ENCODE data around the gene MTF2. TPM values are rescaled to one million over a fixed set of nuclear protein-coding genes. Genes with fewer than 3 reads are reported as not detected.
"Not testable (repeated sequence)": the region's sequence is repeated elsewhere in the genome, so short reads cannot be mapped to it uniquely, and the experiment has no call there.

MTF2 gene
- total RNA-seq, 1 donor from 2014 or later: 56.4 TPM

DNA sequence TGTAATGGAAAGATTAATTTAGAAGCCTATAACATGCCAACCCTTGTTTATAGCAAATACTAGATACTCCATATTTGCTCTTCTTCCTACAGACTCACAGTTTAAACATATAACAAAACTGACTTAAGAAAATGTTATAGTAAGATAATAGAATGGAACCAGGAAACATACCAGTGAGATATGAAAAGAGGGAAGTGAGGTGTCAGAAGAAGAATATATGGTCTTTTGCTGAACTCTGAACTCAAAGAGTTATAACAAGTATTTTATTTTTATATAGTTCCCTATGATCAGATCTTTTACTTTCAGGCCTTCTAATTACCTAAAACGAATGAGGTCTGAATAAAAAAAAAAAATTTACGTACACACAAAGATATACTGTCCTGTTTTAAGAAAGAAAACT lies 80.3 kb downstream of the MTF2 start:
- Mint-ChIP-seq H3K4me1 (ENCODE audit: low read depth, unreplicated experiment) (peaks cover 3% of the 10 kb centered on the region), H3K36me3 (ENCODE audit: low read depth, unreplicated experiment) (peaks cover 5% of the 10 kb centered on the region), H3K9me3 (ENCODE audit: unreplicated experiment) (no peaks in the 10 kb centered on the region), H3K27ac (ENCODE audit: unreplicated experiment) (no peak overlapping the region), H3K27me3 (ENCODE audit: low read depth, unreplicated experiment) (no peaks in the 10 kb centered on the region), H3K4me3 (ENCODE audit: unreplicated experiment) (no peak overlapping the region)
- Histone ChIP-seq H3K27me3 (ENCODE audit: insufficient read depth, low read length) (no peaks in the 10 kb centered on the region), H3K4me1 (ENCODE audit: insufficient read depth, low read length) (no peaks in the 10 kb centered on the region), H3K9ac (ENCODE audit: low read length) (no peak overlapping the region), H2AFZ (ENCODE audit: low read depth, low read length) (no peak overlapping the region), H3K9me3 (ENCODE audit: insufficient read depth, low read depth, low read length) (no peaks in the 10 kb centered on the region), H3K27ac (ENCODE audit: low read depth, low read length) (no peak overlapping the region), H4K20me1 (ENCODE audit: insufficient read depth, low read length) (peaks cover 29% of the 10 kb centered on the region), H3K4me3 (ENCODE audit: insufficient read depth, low read depth, low read length) (no peak overlapping the region), H3K4me2 (ENCODE audit: low read length) (no peak overlapping the region), H3K36me3 (ENCODE audit: insufficient read depth, low read length) (peaks cover 20% of the 10 kb centered on the region), H3K79me2 (ENCODE audit: insufficient read depth, low read length) (peaks cover 61% of the 10 kb centered on the region)
- TF ChIP-seq EZH2 (IDR thresholded peaks at IDR 0.05; ENCODE audit: insufficient read depth, low read length) (no peak), CTCF (IDR thresholded peaks at IDR 0.05; ENCODE audit: insufficient read depth, low read depth, low read length) (no peak)
- DNase-seq (ENCODE audit: low read depth) (no peak), FAIRE-seq (no peak)

- not testable (repeated sequence) for H3K27ac ChIP-seq (ENCODE audit: low read depth, low read length); H3K4me1 ChIP-seq (ENCODE audit: insufficient read depth, low read length); H3K4me2 ChIP-seq (ENCODE audit: low read length); H2AFZ ChIP-seq (ENCODE audit: low read depth, low read length); H3K36me3 ChIP-seq (ENCODE audit: insufficient read depth, low read length); H3K4me1 Mint-ChIP-seq (ENCODE audit: low read depth, unreplicated experiment); H3K27me3 ChIP-seq (ENCODE audit: insufficient read depth, low read length); FAIRE-seq; H3K27me3 Mint-ChIP-seq (ENCODE audit: low read depth, unreplicated experiment); H3K9ac ChIP-seq (ENCODE audit: low read length); H3K9me3 Mint-ChIP-seq (ENCODE audit: unreplicated experiment); H3K9me3 ChIP-seq (ENCODE audit: insufficient read depth, low read depth, low read length); H3K27ac Mint-ChIP-seq (ENCODE audit: unreplicated experiment); H3K4me3 Mint-ChIP-seq (ENCODE audit: unreplicated experiment); DNase-seq (ENCODE audit: low read depth); H3K4me3 ChIP-seq (ENCODE audit: insufficient read depth, low read depth, low read length)
- Histone ChIP-seq H4K20me1 (ENCODE audit: insufficient read depth, low read length) (peaks cover 52% of the 10 kb centered on the region), H3K79me2 (ENCODE audit: insufficient read depth, low read length) (peaks cover 90% of the 10 kb centered on the region)
- H3K36me3 Mint-ChIP-seq (ENCODE audit: low read depth, unreplicated experiment): peaks cover 13% of the 10 kb centered on the region
Observed at GRCh38 chr1:93163314-93163713, 84.2 kb downstream of the MTF2 start.

DNA sequence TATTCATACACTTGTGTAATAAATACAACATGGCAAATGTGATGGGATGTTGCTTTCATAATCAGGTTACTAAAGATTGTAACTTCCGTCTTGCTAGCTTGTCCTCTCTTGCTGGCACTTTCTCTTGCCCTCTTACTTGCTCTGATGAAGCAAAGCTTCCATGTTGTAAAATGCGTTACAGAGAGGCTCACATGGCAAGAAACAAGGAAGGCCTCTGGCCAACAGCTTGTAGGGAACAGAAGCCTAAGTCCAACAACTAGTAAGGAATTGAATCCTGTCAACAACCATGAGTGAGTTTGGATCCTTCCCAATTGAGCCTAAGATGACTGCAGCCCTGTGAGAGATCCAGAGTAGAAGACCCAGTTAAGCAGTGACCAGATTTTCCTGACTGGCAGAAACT lies 85.7 kb downstream of the MTF2 start:
- FAIRE-seq (no peak), DNase-seq (ENCODE audit: low read depth) (no peak)
- H3K27me3 Mint-ChIP-seq (ENCODE audit: low read depth, unreplicated experiment): no peaks in the 10 kb centered on the region
- Histone ChIP-seq H3K9ac (ENCODE audit: low read length) (no peak overlapping the region), H3K27ac (ENCODE audit: low read depth, low read length) (no peak overlapping the region), H4K20me1 (ENCODE audit: insufficient read depth, low read length) (peaks cover 64% of the 10 kb centered on the region), H3K79me2 (ENCODE audit: insufficient read depth, low read length) (peaks cover 95% of the 10 kb centered on the region), H3K4me3 (ENCODE audit: insufficient read depth, low read depth, low read length) (no peak overlapping the region), H2AFZ (ENCODE audit: low read depth, low read length) (no peak overlapping the region), H3K4me1 (ENCODE audit: insufficient read depth, low read length) (no peaks in the 10 kb centered on the region), H3K27me3 (ENCODE audit: insufficient read depth, low read length) (no peaks in the 10 kb centered on the region), H3K4me2 (ENCODE audit: low read length) (no peak overlapping the region), H3K36me3 (ENCODE audit: insufficient read depth, low read length) (no peaks in the 10 kb centered on the region), H3K9me3 (ENCODE audit: insufficient read depth, low read depth, low read length) (no peaks in the 10 kb centered on the region)
- H3K36me3 Mint-ChIP-seq (ENCODE audit: low read depth, unreplicated experiment): peaks cover 16% of the 10 kb centered on the region
- TF ChIP-seq CTCF (IDR thresholded peaks at IDR 0.05; ENCODE audit: insufficient read depth, low read depth, low read length): no peak
- no peak for TF ChIP-seq EZH2 (IDR thresholded peaks at IDR 0.05; ENCODE audit: insufficient read depth, low read length)
- H3K27ac Mint-ChIP-seq (ENCODE audit: unreplicated experiment): no peak overlapping the region
- H3K9me3 Mint-ChIP-seq (ENCODE audit: unreplicated experiment): peaks cover 3% of the 10 kb centered on the region
- peaks cover 2% of the 10 kb centered on the region for H3K4me1 Mint-ChIP-seq (ENCODE audit: low read depth, unreplicated experiment)
- H3K4me3 Mint-ChIP-seq (ENCODE audit: unreplicated experiment): no peak overlapping the region

GRCh38 chr1:93165895-93166294 lies 86.8 kb downstream of the MTF2 start:
- H3K4me1 ChIP-seq (ENCODE audit: insufficient read depth, low read length); H3K4me2 ChIP-seq (ENCODE audit: low read length); H3K27me3 ChIP-seq (ENCODE audit: insufficient read depth, low read length); H3K9me3 ChIP-seq (ENCODE audit: insufficient read depth, low read depth, low read length); H3K4me3 Mint-ChIP-seq (ENCODE audit: unreplicated experiment); H3K27ac ChIP-seq (ENCODE audit: low read depth, low read length); H3K27ac Mint-ChIP-seq (ENCODE audit: unreplicated experiment); FAIRE-seq; H3K27me3 Mint-ChIP-seq (ENCODE audit: low read depth, unreplicated experiment); H3K36me3 ChIP-seq (ENCODE audit: insufficient read depth, low read length); H3K4me3 ChIP-seq (ENCODE audit: insufficient read depth, low read depth, low read length); H3K4me1 Mint-ChIP-seq (ENCODE audit: low read depth, unreplicated experiment); DNase-seq (ENCODE audit: low read depth); H2AFZ ChIP-seq (ENCODE audit: low read depth, low read length); H3K9ac ChIP-seq (ENCODE audit: low read length); H3K9me3 Mint-ChIP-seq (ENCODE audit: unreplicated experiment): not testable (repeated sequence)
- peaks cover 14% of the 10 kb centered on the region for H3K36me3 Mint-ChIP-seq (ENCODE audit: low read depth, unreplicated experiment)
- peaks cover 65% of the 10 kb centered on the region for H4K20me1 ChIP-seq (ENCODE audit: insufficient read depth, low read length)
- peaks cover 98% of the 10 kb centered on the region for H3K79me2 ChIP-seq (ENCODE audit: insufficient read depth, low read length)
